ENCODE data around the gene PLEKHA1.

The PLEKHA1 gene

DNA sequence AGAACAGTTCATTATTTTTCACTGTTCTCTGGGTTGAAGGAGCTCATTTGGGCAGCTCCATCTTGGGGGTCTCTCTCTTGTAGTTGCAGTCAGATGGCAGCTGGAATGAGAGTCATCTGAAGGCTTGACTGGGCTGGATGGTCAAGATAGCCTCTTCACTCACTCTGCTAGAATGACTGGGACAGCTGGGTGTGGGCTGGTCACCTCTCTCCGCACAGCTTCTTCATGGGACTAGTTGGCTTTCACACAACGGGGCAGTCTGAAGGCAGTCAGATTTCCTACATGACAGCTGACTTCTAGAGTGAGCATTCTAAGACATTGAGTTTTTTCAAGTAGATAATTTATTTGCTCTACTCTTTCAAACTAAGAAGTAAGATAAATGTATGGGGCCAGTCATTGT is 13.1 kb downstream of the PLEKHA1 start:
- H3K4me3 ChIP-seq (ENCODE audit: low read depth, low read length): no peak overlapping the region
- TF ChIP-seq, protein P1, sequence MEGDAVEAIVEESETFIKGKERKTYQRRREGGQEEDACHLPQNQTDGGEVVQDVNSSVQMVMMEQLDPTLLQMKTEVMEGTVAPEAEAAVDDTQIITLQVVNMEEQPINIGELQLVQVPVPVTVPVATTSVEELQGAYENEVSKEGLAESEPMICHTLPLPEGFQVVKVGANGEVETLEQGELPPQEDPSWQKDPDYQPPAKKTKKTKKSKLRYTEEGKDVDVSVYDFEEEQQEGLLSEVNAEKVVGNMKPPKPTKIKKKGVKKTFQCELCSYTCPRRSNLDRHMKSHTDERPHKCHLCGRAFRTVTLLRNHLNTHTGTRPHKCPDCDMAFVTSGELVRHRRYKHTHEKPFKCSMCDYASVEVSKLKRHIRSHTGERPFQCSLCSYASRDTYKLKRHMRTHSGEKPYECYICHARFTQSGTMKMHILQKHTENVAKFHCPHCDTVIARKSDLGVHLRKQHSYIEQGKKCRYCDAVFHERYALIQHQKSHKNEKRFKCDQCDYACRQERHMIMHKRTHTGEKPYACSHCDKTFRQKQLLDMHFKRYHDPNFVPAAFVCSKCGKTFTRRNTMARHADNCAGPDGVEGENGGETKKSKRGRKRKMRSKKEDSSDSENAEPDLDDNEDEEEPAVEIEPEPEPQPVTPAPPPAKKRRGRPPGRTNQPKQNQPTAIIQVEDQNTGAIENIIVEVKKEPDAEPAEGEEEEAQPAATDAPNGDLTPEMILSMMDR (IDR thresholded peaks at IDR 0.05; ENCODE audit: borderline replicate concordance, insufficient read depth, low read depth, low read length): no peak

DNA sequence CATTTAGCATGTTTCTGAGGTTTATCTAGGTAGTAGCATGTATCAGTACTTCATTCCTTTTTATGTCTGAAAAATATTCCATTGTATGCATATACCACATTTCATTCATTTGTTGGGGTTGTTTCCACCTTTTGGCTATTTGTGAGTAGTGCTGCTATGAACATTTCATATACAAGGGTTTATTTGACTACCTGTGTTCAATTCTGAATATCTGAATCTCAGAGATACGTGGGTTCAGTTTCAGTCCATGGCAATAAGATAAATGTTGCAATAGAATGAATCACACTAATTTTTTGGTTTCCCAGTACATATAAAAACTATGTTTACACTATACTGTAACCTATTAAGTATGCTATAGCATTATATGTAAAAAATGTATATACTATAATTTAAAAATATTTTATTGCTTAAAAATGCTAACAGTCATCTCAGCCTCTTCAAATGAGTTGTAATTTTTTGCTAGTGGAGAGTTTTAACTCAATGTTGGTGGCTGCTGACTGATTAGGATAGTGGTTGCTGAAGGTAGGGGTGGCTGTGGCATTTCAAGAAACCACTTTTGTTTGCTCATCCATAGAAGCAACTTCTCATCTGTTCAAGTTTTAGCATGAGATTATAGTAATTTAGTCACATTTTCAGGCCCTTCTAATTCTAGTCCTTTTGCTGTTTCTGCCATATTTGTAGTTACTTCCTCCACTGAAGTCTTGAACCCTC is 13.9 kb downstream of the PLEKHA1 start:
- no peak overlapping the region for H3K4me3 ChIP-seq (ENCODE audit: low read depth, low read length)
- TF ChIP-seq, protein P1 (IDR thresholded peaks at IDR 0.05; ENCODE audit: borderline replicate concordance, insufficient read depth, low read depth, low read length): no peak

DNA sequence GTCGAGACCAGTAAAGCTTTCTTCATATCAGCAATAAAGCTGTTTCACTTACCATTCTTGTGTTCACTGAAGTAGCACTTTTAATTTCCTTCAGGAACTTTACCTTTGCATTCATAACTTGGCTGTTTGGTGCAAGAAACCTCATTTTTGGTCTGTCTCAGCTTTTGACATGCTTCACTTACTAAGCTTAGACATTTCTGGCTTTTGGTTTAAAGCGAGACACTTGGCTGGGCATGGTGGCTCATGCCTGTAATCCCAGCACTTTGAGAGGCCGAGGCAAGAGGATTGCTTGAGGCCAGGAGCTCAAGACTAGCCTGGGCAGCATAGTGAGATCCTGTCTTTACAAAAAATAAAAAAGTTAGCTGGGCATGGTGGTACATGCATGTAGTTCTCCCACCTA is 15.8 kb downstream of the PLEKHA1 start:
- no peak overlapping the region for H3K4me3 ChIP-seq (ENCODE audit: low read depth, low read length)
- TF ChIP-seq, protein P1 (IDR thresholded peaks at IDR 0.05; ENCODE audit: borderline replicate concordance, insufficient read depth, low read depth, low read length): no peak

DNA sequence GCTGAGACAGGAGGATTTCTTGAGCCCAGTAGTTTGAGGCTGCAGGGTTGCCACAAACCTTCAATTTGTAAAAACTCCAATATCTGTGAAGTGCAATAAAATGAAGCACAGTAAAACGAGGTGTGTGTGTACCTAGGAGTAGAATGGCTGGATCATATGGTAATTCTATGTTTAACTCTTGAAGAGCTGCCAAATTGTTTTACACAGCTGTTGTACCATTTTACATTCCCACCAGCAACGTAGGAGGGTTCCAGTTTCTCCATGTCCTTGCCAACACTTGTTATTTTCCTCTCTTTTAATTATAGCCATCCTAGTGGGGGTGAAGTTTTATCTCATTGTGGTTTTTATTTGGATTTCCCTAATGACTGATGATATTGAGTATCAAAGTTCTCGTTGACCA is 16.2 kb downstream of the PLEKHA1 start:
- no peak overlapping the region for H3K4me3 ChIP-seq (ENCODE audit: low read depth, low read length)
- TF ChIP-seq, protein P1 (IDR thresholded peaks at IDR 0.05; ENCODE audit: borderline replicate concordance, insufficient read depth, low read depth, low read length): no peak

DNA sequence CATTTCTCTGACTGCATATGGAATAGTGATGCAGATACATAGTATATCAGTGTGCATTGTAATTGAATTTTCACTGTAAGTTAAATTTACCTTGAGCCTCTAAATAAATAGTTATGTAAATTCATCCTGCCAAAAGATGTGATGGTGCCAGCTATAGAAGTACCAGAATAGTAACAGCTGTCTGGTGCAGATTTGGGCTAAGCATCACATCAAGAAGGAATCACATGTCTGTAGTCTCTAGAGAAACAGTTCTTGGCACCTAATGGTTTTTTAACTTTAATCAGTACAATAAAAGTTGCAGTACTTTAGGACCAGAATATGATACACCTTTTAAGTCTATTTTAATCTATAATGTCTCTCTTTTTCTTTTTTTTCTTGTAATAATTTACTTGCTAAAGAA is 17.4 kb downstream of the PLEKHA1 start:
- H3K4me3 ChIP-seq (ENCODE audit: low read depth, low read length): no peak overlapping the region
- TF ChIP-seq, protein P1 (IDR thresholded peaks at IDR 0.05; ENCODE audit: borderline replicate concordance, insufficient read depth, low read depth, low read length): no peak

DNA sequence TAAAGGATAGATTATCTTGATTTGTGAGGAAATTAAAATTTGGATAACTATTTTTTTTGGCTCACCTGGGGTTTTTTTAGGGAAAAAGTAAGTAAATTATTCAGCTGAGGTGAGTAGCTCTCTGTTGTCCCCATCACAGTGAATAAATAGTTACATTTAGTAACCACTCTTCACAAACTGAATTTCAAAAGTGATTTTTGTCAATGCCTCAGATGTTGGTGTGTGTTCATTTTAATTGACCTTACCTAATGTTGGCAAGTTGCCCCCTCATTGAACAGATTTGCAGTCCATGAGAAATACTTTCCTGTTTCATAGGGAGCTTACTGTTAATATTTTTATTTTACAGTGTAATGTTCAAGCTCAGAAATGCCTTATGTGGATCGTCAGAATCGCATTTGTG is 18.3 kb downstream of the PLEKHA1 start:
- H3K4me3 ChIP-seq (ENCODE audit: low read depth, low read length): no peak overlapping the region
- TF ChIP-seq, protein P1 (IDR thresholded peaks at IDR 0.05; ENCODE audit: borderline replicate concordance, insufficient read depth, low read depth, low read length): no peak

DNA sequence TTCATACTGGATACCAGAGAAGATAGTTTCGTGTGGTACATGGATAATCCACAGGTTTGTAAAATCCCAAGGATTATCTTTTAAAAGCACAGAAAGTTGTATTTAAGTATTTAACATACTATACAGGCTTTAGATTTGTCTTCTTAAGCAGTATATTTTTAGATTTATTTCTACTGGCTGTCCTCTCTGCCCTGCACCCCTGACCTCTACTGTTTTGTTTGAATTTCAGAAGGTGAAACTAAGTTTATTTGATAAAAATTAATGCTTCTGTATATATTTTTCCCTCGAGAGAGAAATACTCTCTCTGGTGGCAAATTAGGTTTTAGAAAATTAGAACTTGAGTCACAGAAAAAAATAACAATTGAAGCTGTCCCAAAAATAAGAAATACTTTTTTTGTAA is 18.8 kb downstream of the PLEKHA1 start:
- TF ChIP-seq, protein P1 (IDR thresholded peaks at IDR 0.05; ENCODE audit: borderline replicate concordance, insufficient read depth, low read depth, low read length): no peak
- no peak overlapping the region for H3K4me3 ChIP-seq (ENCODE audit: low read depth, low read length)
